SK-N-MC (cell line): ENCODE measurements around the gene PDK1.

Source experiments
- EZH2 ChIP-seq: fragments of 200-600 bp; sonication (generic); IDR thresholded peaks from one replicate; pipeline ENCODE4 v1.6.1; 2017; ENCODE audit warnings: antibody characterized with exemption
- POLR2AphosphoS5 ChIP-seq: IDR thresholded peaks from 2 replicates; pipeline ENCODE4 v1.6.1; 2012; ENCODE audit warnings: mild to moderate bottlenecking, low read depth, low read length, borderline replicate concordance

GRCh38 chr2:172623249-172623965 lies 67.5 kb downstream of the PDK1 start:
- TF ChIP-seq POLR2AphosphoS5 (no peak), EZH2 (no peak)
